GM18502 (cell line): ENCODE measurements around the gene CDH13.

ENCODE experiments used
- ATAC-seq: cut with Tn5 transposase; IDR thresholded peaks from one replicate; pipeline ENCODE4 v1.9.1; 2021; ENCODE audit warnings: mild to moderate bottlenecking; ENCODE audit not compliant: unreplicated experiment, poor library complexity

CDH13 gene

GRCh38 chr16:83737729-83738354 lies 1111.1 kb downstream of the CDH13 start:
- no peak for ATAC-seq

- ATAC-seq, result no peak
Observed at GRCh38 chr16:83738923-83739503, 1112.2 kb downstream of the CDH13 start.

GRCh38 chr16:83742124-83742899 lies 1115.5 kb downstream of the CDH13 start:
- no peak for ATAC-seq

GRCh38 chr16:83743241-83743640 lies 1116.5 kb downstream of the CDH13 start:
- ATAC-seq, result no peak

GRCh38 chr16:83743720-83744119 lies 1117.0 kb downstream of the CDH13 start:
- no peak for ATAC-seq

- ATAC-seq, result no peak
Observed at GRCh38 chr16:83744441-83744981, 1117.7 kb downstream of the CDH13 start.

GRCh38 chr16:83746611-83747010 lies 1119.8 kb downstream of the CDH13 start:
- no peak for ATAC-seq

- no peak for ATAC-seq
Observed at GRCh38 chr16:83747936-83748335, 1121.2 kb downstream of the CDH13 start.

GRCh38 chr16:83755391-83755790 lies 1128.6 kb downstream of the CDH13 start:
- ATAC-seq, result no peak

- ATAC-seq, result no peak
Observed at GRCh38 chr16:83762141-83762991, 1135.6 kb downstream of the CDH13 start.

- no peak for ATAC-seq
Observed at GRCh38 chr16:83762992-83763358, 1136.2 kb downstream of the CDH13 start.

- ATAC-seq, result no peak
Observed at GRCh38 chr16:83768986-83769385, 1142.2 kb downstream of the CDH13 start.

- no peak for ATAC-seq
Observed at GRCh38 chr16:83769397-83770008, 1142.7 kb downstream of the CDH13 start.

- ATAC-seq, result no peak
Observed at GRCh38 chr16:83771306-83771942, 1144.7 kb downstream of the CDH13 start.

- ATAC-seq, result no peak
Observed at GRCh38 chr16:83772806-83773205, 1146.0 kb downstream of the CDH13 start.

GRCh38 chr16:83774066-83774465 lies 1147.3 kb downstream of the CDH13 start:
- ATAC-seq, result no peak

- no peak for ATAC-seq
Observed at GRCh38 chr16:83776944-83777343, 1150.2 kb downstream of the CDH13 start.

GRCh38 chr16:83779886-83780285 lies 1153.1 kb downstream of the CDH13 start:
- ATAC-seq, result no peak

GRCh38 chr16:83785455-83785854 lies 1158.7 kb downstream of the CDH13 start:
- ATAC-seq, result no peak
